K562 (cell line): ENCODE measurements around the gene MON2. TPM values are rescaled to one million over a fixed set of nuclear protein-coding genes. Genes with fewer than 3 reads are reported as not detected.
A peak's percentile ranks its signal among the peaks of the same experiment; 100 is the strongest.

Source experiments
- ATAC-seq: fragments of 200-7000 bp; cut with Tn5 transposase; 3 replicates; pipeline ENCODE4 v1.9.1; 2020; ENCODE audit warnings: moderate library complexity
- BruUV-seq: library from RNA; stranded (reverse); fragments of 400-500 nt; replicated peaks from 2 replicates; lab custom pipeline; 2021; lab: Mats Ljungman, UMichigan
- CTCF ChIA-PET: fragments of 300-600 bp; formaldehyde crosslinking; extraction: SDS; loops from one replicate; lab custom pipeline; 2021; ENCODE audit warnings: low intra/inter-chr PET ratio; lab: Yijun Ruan, JAX
- POLR2A ChIA-PET: fragments of 300-600, 350-650 bp; sonication (Branson Sonifier 250); formaldehyde crosslinking; extraction: SDS; loops from one replicate; lab custom pipeline; 2021; ENCODE audit warnings: antibody characterized with exemption, inconsistent platforms; lab: Yijun Ruan, JAX
- DNase-seq, 4 experiments: peaks; one replicate each; pipeline versions ENCODE4 v3.0.0 to v3.0.0-alpha.2; 2011 to 2018; ENCODE audit warnings: low spot score in 3 of 4, mixed read lengths in 3 of 4; ENCODE audit errors: extremely low read depth in 1 of 4
- FAIRE-seq: peaks from 2 replicates; lab custom pipeline; 2011; peaks lifted over from hg19 to GRCh38; lab: Jason Lieb, UNC
- H2AFZ ChIP-seq: 2 replicates; pipeline ENCODE4 v1.6.0; 2011; ENCODE audit warnings: low read depth, low read length, control low read depth, inconsistent platforms
- H3K27ac ChIP-seq: fragments of 200-600 bp; 3 replicates; pipeline ENCODE4 v1.8.0; 2011; ENCODE audit warnings: low read depth, mild to moderate bottlenecking, control low read depth, inconsistent platforms, low read length, moderate library complexity, mixed read lengths; ENCODE audit errors: extremely low read depth
- H3K27me3 ChIP-seq, 2 experiments: fragments of 300-600 bp in 1 of 2; 2 replicates in 1 of 2; 3 replicates in 1 of 2; pipeline versions ENCODE4 v1.6.0 to v1.8.0; 2011; ENCODE audit warnings: inconsistent platforms in 2 of 2, low read length in 2 of 2, mild to moderate bottlenecking in 1 of 2, mixed read lengths in 1 of 2, moderate library complexity in 1 of 2; ENCODE audit not compliant: control insufficient read depth in 2 of 2, insufficient read depth in 2 of 2
- H3K36me3 ChIP-seq: fragments of 300-600 bp; 3 replicates; pipeline ENCODE4 v1.8.0; 2011; ENCODE audit warnings: mild to moderate bottlenecking, low read length, inconsistent platforms; ENCODE audit not compliant: control insufficient read depth, insufficient read depth
- H3K4me1 ChIP-seq, 2 experiments: fragments of 200-600 bp in 1 of 2; replicated peaks in 1 of 2; 2 replicates in 1 of 2; 3 replicates in 1 of 2; pipeline versions ENCODE4 v1.5.1 to v1.8.0; 2011; ENCODE audit warnings: inconsistent platforms in 2 of 2, low read length in 2 of 2, mild to moderate bottlenecking in 1 of 2, mixed read lengths in 1 of 2, moderate library complexity in 1 of 2; ENCODE audit not compliant: control insufficient read depth in 2 of 2, insufficient read depth in 2 of 2
- H3K4me2 ChIP-seq: 2 replicates; pipeline ENCODE4 v1.6.1; 2011; ENCODE audit warnings: low read length, control low read depth, inconsistent platforms, mixed read lengths; ENCODE audit not compliant: insufficient read depth
- H3K4me3 ChIP-seq: fragments of 200-600 bp; sonication (generic), shearing (Covaris generic); 2 replicates; pipeline ENCODE4 v1.5.1; 2016; ENCODE audit warnings: control low read depth, inconsistent platforms
- H3K79me2 ChIP-seq: fragments of 200-600 bp; 3 replicates; pipeline ENCODE4 v1.8.0; 2011; ENCODE audit warnings: low read length, inconsistent platforms; ENCODE audit not compliant: control insufficient read depth, insufficient read depth
- H3K9ac ChIP-seq, 2 experiments: 2 replicates each; pipeline versions ENCODE4 v1.6.0 to v1.6.1; 2011; ENCODE audit warnings: low read depth in 2 of 2, low read length in 2 of 2, control low read depth in 1 of 2, inconsistent platforms in 1 of 2, mild to moderate bottlenecking in 1 of 2, mixed read lengths in 1 of 2; ENCODE audit not compliant: insufficient read depth in 1 of 2
- H3K9me1 ChIP-seq: one replicate; pipeline ENCODE4 v1.6.0; 2011; ENCODE audit warnings: inconsistent platforms, mild to moderate bottlenecking, low read length, moderate library complexity; ENCODE audit not compliant: control insufficient read depth, insufficient read depth
- H3K9me3 ChIP-seq: replicated peaks from 2 replicates; pipeline ENCODE4 v1.5.1; 2011; ENCODE audit warnings: low read depth, low read length, inconsistent platforms; ENCODE audit not compliant: control insufficient read depth, insufficient read depth
- H4K20me1 ChIP-seq: replicated peaks from 2 replicates; pipeline ENCODE4 v1.6.1; 2011; ENCODE audit warnings: low read length, inconsistent platforms, mixed read lengths; ENCODE audit not compliant: control insufficient read depth, insufficient read depth
- ARHGAP35 ChIP-seq: fragments of 450-650 bp; IDR thresholded peaks from 2 replicates; pipeline ENCODE4 v1.6.1; 2018; ENCODE audit not compliant: partially characterized antibody
- CEBPB ChIP-seq: fragments of 450-650 bp; IDR thresholded peaks from 2 replicates; pipeline ENCODE4 v1.6.1; 2016; ENCODE audit warnings: missing genetic modification characterization, missing compliant biosample characterization
- CHD1 ChIP-seq: fragments of 200-600 bp; sonication (generic); IDR thresholded peaks from one replicate; pipeline ENCODE4 v1.6.1; 2012; ENCODE audit warnings: mild to moderate bottlenecking, moderate library complexity, low read length, inconsistent platforms
- CSDE1 ChIP-seq, 2 experiments: fragments of 450-650 bp; IDR thresholded peaks; 2 replicates each; pipeline ENCODE4 v1.6.1; 2016; ENCODE audit warnings: mild to moderate bottlenecking in 1 of 2
- CTBP1 ChIP-seq: fragments of 450-650 bp; IDR thresholded peaks from 2 replicates; pipeline ENCODE4 v1.6.1; 2016; ENCODE audit warnings: borderline replicate concordance
- HMGN3 ChIP-seq: IDR thresholded peaks from 2 replicates; pipeline ENCODE4 v1.6.1; 2011; ENCODE audit warnings: borderline replicate concordance, low read depth, mild to moderate bottlenecking, mixed read lengths, low read length; ENCODE audit not compliant: insufficient read length; ENCODE audit errors: extremely low read depth
- HNRNPL ChIP-seq: fragments of 200-400 bp; formaldehyde crosslinking; IDR thresholded peaks from 2 replicates; pipeline ENCODE4 v1.6.1; 2017; ENCODE audit warnings: low read depth, mild to moderate bottlenecking, low read length
- ILF3 ChIP-seq: fragments of 450-650 bp; IDR thresholded peaks from 2 replicates; pipeline ENCODE4 v1.6.1; 2018; ENCODE audit warnings: antibody characterized with exemption, mild to moderate bottlenecking, moderate library complexity, borderline replicate concordance
- MECOM ChIP-seq: fragments of 250-450 bp; sonication (Bioruptor Pico); IDR thresholded peaks from 2 replicates; pipeline ENCODE4 v1.8.0; 2022; ENCODE audit warnings: inconsistent platforms
- MTA2 ChIP-seq: fragments of 450-650 bp; IDR thresholded peaks from 2 replicates; pipeline ENCODE4 v1.6.1; 2016; ENCODE audit warnings: low read depth
- RBFOX2 ChIP-seq: fragments of 200-400 bp; formaldehyde crosslinking; IDR thresholded peaks from 2 replicates; pipeline ENCODE4 v1.6.1; 2017; ENCODE audit warnings: low read depth, mild to moderate bottlenecking, low read length, moderate library complexity
- RNF219 ChIP-seq: fragments of 250-450 bp; sonication (Bioruptor Pico); IDR thresholded peaks from 2 replicates; pipeline ENCODE4 v1.5.0; 2022; ENCODE audit warnings: mild to moderate bottlenecking
- SNIP1 ChIP-seq: fragments of 450-650 bp; IDR thresholded peaks from 2 replicates; pipeline ENCODE4 v1.7.1; 2017; ENCODE audit warnings: low read depth, mild to moderate bottlenecking
- SRF ChIP-seq, 2 experiments: fragments of 250-450, 450-650 bp in 1 of 2; sonication (Bioruptor Pico) in 1 of 2; sonication (generic) in 1 of 2; formaldehyde crosslinking; IDR thresholded peaks; 2 replicates each; pipeline versions ENCODE4 v1.5.0 to v1.5.1; 2020 to 2022; ENCODE audit warnings: mild to moderate bottlenecking in 1 of 2, missing genetic modification reagents in 1 of 2
- ZBTB12 ChIP-seq: fragments of 250-450 bp; sonication (Bioruptor Pico); IDR thresholded peaks from 2 replicates; pipeline ENCODE4 v1.4.0; 2020
- ZC3H4 ChIP-seq: sonication (generic); formaldehyde crosslinking; IDR thresholded peaks from 2 replicates; pipeline ENCODE4 v1.9.0; 2021; ENCODE audit warnings: missing genetic modification reagents, borderline replicate concordance
- ZC3H8 ChIP-seq: fragments of 450-650 bp; IDR thresholded peaks from 2 replicates; pipeline ENCODE4 v1.6.1; 2017
- ZNF75A ChIP-seq: fragments of 450-650 bp; formaldehyde crosslinking; IDR thresholded peaks from 2 replicates; pipeline ENCODE4 v1.4.0; 2020; ENCODE audit warnings: mild to moderate bottlenecking
- ZNF780A ChIP-seq: fragments of 250-450 bp; sonication (Bioruptor Pico); IDR thresholded peaks from 2 replicates; pipeline ENCODE4 v1.5.0; 2021; ENCODE audit warnings: mild to moderate bottlenecking
- WGBS: fragments of 100-300 bp; shearing (Covaris generic); methylation state at CpG from one replicate; pipeline ENCODE4 v1.1.6; 2016; ENCODE audit warnings: low coverage, mixed read lengths; ENCODE audit not compliant: insufficient coverage; ENCODE audit errors: missing lambda C conversion rate; 5-methylcytosine and 5-hydroxymethylcytosine counted together
- in situ Hi-C: fragments of 300-500 bp; cut with MboI; formaldehyde crosslinking; loops from 4 replicates; pipeline ENCODE4 v1.15.0; 2018; ENCODE audit warnings: inconsistent platforms, mixed read lengths
- intact Hi-C: fragments of 100-400 bp; cut with micrococcal nuclease; formaldehyde crosslinking; loops from 2 replicates; pipeline ENCODE4 v1.14.2; 2022
- polyA plus RNA-seq, 8 experiments: library from polyadenylated mRNA; depleted of rRNA in 4 of 8; stranded (reverse) in 5 of 8; unstranded in 3 of 8; fragments of >200 nt; fragmentation: Nextera tagmentation in 2 of 8; fragmentation: Illumina TruSeq in 1 of 8; extraction: Ambion mirVana in 2 of 8; extraction: Trizol in 1 of 8; gene quantifications; 2 replicates each; pipeline versions ENCODE4 v1.2.1 to v1.2.3, GENCODE V29; 2011 to 2014; ENCODE audit warnings: inconsistent platforms in 1 of 8, missing spikeins in 1 of 8
- total RNA-seq, 7 experiments: library from RNA; depleted of rRNA in 6 of 7; stranded (reverse); fragments of >200 nt in 6 of 7; fragmentation: Illumina TruSeq in 2 of 7; extraction: Trizol in 2 of 7; gene quantifications; 2 replicates each; pipeline versions ENCODE4 v1.2.1 to v1.2.3, GENCODE V29; 2011 to 2021; ENCODE audit warnings: low replicate concordance in 1 of 7

The MON2 gene
- total and polyA plus RNA-seq, 9 of the 15 experiments (the other 6 are each of a cell fraction or from before 2014, with no cell fraction given) = 3.6 to 31.6 (median 16.8) TPM

GRCh38 chr12:62603811-62604098 lies 137.1 kb downstream of the MON2 start:
- H3K27me3 ChIP-seq = no peaks in the 10 kb centered on the region
- H3K27ac ChIP-seq = peak overlapping the region; percentile 100
- DNase-seq (no peak), FAIRE-seq (no peak), ATAC-seq (no peak)
- CTCF ChIA-PET = no interaction called here
- H4K20me1 ChIP-seq = no peaks in the 10 kb centered on the region
- BruUV-seq = no TSS peak
- H2AFZ ChIP-seq = peak overlapping the region; percentile 98
- H3K9me1 ChIP-seq = no peaks in the 10 kb centered on the region
- H3K79me2 ChIP-seq = peaks cover 33% of the 10 kb centered on the region
- peak overlapping the region; percentile 86 for H3K4me2 ChIP-seq
- H3K9ac ChIP-seq = peak overlapping the region; percentile 98
- POLR2A ChIA-PET = interaction anchor here (0.6 to 2.5 kb wide), 10 partner anchors 8 to 1206 kb away, joined by 3 to 9 read pairs (median 4); no protein-coding TSS in a partner anchor
- in situ Hi-C loops (no loop called here), intact Hi-C loops (loop anchor here (2.0 to 10.0 kb wide), 2 partner anchors 137 to 339 kb away; partner anchors contain the start of genes MON2 and USP15)
- WGBS = 0% methylated on average over 14 of the region's 14 CpGs
- H3K4me1 ChIP-seq = peaks cover 17% of the 10 kb centered on the region in 2 experiments; a peak in 4 of 5 replicates
- H3K4me3 ChIP-seq = peak overlapping the region; percentile 73
- no peaks in the 10 kb centered on the region for H3K9me3 ChIP-seq
- H3K36me3 ChIP-seq = peaks cover 2% of the 10 kb centered on the region; the same call in 1 of the 3 replicates
- TF ChIP-seq ZC3H8 (no peak), MTA2 (no peak), ZNF75A (no peak), ZNF780A (no peak), SRF (CRISPR knock-in tag; IDR thresholded peaks at IDR 0.05) (no peak), CSDE1 (IDR thresholded peaks at IDR 0.05) (no peak), RBFOX2 (no peak), ILF3 (no peak), CTBP1 (no peak), MECOM (CRISPR knock-in tag) (no peak), ZC3H4 (CRISPR knock-in tag) (no peak), RNF219 (CRISPR knock-in tag) (no peak), HNRNPL (no peak), HMGN3 (peak; percentile 49), CEBPB (tag) (no peak), ZBTB12 (CRISPR knock-in tag) (no peak), ARHGAP35 (no peak), CHD1 (peak; percentile 19), SNIP1 (no peak)
